Measurements from ENCODE around the gene DTNB.
"Not testable (repeated sequence)": the region's sequence is repeated elsewhere in the genome, so short reads cannot be mapped to it uniquely, and the experiment has no call there.

DNA sequence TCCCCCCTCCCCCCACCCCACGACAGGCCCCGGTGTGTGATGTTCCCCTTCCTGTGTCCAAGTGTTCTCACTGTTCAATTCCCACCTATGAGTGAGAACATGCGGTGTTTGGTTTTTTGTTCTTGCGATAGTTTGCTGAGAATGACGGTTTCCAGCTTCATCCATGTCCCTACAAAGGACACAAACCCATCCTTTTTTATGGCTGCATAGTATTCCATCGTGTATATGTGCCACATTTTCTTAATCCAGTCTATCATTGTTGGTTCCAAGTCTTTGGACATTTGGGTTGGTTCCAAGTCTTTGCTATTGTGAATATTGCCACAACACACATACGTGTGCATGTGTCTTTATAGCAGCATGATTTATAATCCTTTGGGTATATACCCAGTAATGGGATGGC, 260.0 kb downstream of the DTNB start:
- TF ChIP-seq, protein P1, sequence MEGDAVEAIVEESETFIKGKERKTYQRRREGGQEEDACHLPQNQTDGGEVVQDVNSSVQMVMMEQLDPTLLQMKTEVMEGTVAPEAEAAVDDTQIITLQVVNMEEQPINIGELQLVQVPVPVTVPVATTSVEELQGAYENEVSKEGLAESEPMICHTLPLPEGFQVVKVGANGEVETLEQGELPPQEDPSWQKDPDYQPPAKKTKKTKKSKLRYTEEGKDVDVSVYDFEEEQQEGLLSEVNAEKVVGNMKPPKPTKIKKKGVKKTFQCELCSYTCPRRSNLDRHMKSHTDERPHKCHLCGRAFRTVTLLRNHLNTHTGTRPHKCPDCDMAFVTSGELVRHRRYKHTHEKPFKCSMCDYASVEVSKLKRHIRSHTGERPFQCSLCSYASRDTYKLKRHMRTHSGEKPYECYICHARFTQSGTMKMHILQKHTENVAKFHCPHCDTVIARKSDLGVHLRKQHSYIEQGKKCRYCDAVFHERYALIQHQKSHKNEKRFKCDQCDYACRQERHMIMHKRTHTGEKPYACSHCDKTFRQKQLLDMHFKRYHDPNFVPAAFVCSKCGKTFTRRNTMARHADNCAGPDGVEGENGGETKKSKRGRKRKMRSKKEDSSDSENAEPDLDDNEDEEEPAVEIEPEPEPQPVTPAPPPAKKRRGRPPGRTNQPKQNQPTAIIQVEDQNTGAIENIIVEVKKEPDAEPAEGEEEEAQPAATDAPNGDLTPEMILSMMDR (IDR thresholded peaks at IDR 0.05) = not testable (repeated sequence)
- TF ChIP-seq POLR2A (IDR thresholded peaks at IDR 0.05) = not testable (repeated sequence)
